ENCODE data around the gene KCTD11. TPM values are rescaled to one million over a fixed set of nuclear protein-coding genes. Genes with fewer than 3 reads are reported as not detected.

Gene KCTD11
- total and polyA plus RNA-seq, 2 experiments from 2014 or later = 2.2 to 7.7 TPM

DNA sequence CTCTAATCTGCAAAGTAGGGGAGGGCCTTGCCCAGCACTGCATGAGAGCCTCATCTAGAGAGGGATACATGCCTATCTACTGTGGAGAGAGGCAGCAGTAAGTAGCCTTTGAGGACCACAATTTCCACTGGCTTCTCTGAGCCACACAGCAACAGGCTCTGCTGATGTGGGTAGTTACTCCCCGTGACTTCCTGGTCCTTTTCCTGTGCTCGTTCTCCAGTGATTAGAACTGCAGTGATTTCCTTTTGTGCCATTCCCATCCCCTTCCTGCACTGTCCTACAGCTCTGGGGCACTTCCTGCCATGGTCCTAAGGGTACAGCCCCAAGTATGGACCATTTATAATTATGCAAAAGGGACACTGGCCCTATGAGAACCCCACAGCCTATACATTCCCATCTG, 39.3 kb downstream of the KCTD11 start:
- H3K79me2 ChIP-seq (replicated peaks; ENCODE audit: insufficient read depth) = no peaks in the 10 kb centered on the region
- H3K4me2 ChIP-seq = no peak overlapping the region
- H3K27me3 ChIP-seq (ENCODE audit: insufficient read depth) = no peaks in the 10 kb centered on the region
- DNase-seq (ENCODE audit: low spot score) (no peak), ATAC-seq (no peak)
- Mint-ChIP-seq H3K9me3 (no peaks in the 10 kb centered on the region), H3K4me3 (no peak overlapping the region; the same call in 2 of the 3 replicates), H3K27ac (no peak overlapping the region), H3K4me1 (peaks cover 25% of the 10 kb centered on the region), H3K27me3 (ENCODE audit: insufficient read depth, low read depth, poor library complexity) (peaks cover 16% of the 10 kb centered on the region), H3K36me3 (ENCODE audit: low read depth) (peaks cover 31% of the 10 kb centered on the region)
- peaks cover 12% of the 10 kb centered on the region for H4K20me1 ChIP-seq (replicated peaks; ENCODE audit: insufficient read depth)
- no peaks in the 10 kb centered on the region; the same call in 1 of the 2 replicates for H3K4me1 ChIP-seq (ENCODE audit: insufficient read depth)
- H3K4me3 ChIP-seq = no peak overlapping the region
- no peak overlapping the region for H3K27ac ChIP-seq (ENCODE audit: low read depth)
- H2AFZ ChIP-seq = no peak overlapping the region
- H3K36me3 ChIP-seq (ENCODE audit: insufficient read depth) = peaks cover 4% of the 10 kb centered on the region
- H3F3A ChIP-seq (replicated peaks; ENCODE audit: low read depth) = peaks cover 21% of the 10 kb centered on the region; the same call in 1 of the 2 replicates
- TF ChIP-seq POLR2AphosphoS5 (IDR thresholded peaks at IDR 0.05; ENCODE audit: low read depth) (no peak), STAT1 (IDR thresholded peaks at IDR 0.05; ENCODE audit: unreplicated experiment) (no peak), JUNB (IDR thresholded peaks at IDR 0.05; ENCODE audit: unreplicated experiment) (no peak), ZNF114 (CRISPR knock-in tag; IDR thresholded peaks at IDR 0.05) (no peak), EZH2phosphoT487 (IDR thresholded peaks at IDR 0.05; ENCODE audit: unreplicated experiment) (no peak), EZH2 (IDR thresholded peaks at IDR 0.05; ENCODE audit: low read depth, unreplicated experiment) (no peak), NANOG (IDR thresholded peaks at IDR 0.05; ENCODE audit: borderline replicate concordance) (no peak), CREB1 (CRISPR knock-in tag; IDR thresholded peaks at IDR 0.05; ENCODE audit: low read depth) (no peak)
- TF ChIP-seq, protein P1, sequence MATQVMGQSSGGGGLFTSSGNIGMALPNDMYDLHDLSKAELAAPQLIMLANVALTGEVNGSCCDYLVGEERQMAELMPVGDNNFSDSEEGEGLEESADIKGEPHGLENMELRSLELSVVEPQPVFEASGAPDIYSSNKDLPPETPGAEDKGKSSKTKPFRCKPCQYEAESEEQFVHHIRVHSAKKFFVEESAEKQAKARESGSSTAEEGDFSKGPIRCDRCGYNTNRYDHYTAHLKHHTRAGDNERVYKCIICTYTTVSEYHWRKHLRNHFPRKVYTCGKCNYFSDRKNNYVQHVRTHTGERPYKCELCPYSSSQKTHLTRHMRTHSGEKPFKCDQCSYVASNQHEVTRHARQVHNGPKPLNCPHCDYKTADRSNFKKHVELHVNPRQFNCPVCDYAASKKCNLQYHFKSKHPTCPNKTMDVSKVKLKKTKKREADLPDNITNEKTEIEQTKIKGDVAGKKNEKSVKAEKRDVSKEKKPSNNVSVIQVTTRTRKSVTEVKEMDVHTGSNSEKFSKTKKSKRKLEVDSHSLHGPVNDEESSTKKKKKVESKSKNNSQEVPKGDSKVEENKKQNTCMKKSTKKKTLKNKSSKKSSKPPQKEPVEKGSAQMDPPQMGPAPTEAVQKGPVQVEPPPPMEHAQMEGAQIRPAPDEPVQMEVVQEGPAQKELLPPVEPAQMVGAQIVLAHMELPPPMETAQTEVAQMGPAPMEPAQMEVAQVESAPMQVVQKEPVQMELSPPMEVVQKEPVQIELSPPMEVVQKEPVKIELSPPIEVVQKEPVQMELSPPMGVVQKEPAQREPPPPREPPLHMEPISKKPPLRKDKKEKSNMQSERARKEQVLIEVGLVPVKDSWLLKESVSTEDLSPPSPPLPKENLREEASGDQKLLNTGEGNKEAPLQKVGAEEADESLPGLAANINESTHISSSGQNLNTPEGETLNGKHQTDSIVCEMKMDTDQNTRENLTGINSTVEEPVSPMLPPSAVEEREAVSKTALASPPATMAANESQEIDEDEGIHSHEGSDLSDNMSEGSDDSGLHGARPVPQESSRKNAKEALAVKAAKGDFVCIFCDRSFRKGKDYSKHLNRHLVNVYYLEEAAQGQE (IDR thresholded peaks at IDR 0.05; ENCODE audit: unreplicated experiment) = no peak
- TF ChIP-seq, protein P2, sequence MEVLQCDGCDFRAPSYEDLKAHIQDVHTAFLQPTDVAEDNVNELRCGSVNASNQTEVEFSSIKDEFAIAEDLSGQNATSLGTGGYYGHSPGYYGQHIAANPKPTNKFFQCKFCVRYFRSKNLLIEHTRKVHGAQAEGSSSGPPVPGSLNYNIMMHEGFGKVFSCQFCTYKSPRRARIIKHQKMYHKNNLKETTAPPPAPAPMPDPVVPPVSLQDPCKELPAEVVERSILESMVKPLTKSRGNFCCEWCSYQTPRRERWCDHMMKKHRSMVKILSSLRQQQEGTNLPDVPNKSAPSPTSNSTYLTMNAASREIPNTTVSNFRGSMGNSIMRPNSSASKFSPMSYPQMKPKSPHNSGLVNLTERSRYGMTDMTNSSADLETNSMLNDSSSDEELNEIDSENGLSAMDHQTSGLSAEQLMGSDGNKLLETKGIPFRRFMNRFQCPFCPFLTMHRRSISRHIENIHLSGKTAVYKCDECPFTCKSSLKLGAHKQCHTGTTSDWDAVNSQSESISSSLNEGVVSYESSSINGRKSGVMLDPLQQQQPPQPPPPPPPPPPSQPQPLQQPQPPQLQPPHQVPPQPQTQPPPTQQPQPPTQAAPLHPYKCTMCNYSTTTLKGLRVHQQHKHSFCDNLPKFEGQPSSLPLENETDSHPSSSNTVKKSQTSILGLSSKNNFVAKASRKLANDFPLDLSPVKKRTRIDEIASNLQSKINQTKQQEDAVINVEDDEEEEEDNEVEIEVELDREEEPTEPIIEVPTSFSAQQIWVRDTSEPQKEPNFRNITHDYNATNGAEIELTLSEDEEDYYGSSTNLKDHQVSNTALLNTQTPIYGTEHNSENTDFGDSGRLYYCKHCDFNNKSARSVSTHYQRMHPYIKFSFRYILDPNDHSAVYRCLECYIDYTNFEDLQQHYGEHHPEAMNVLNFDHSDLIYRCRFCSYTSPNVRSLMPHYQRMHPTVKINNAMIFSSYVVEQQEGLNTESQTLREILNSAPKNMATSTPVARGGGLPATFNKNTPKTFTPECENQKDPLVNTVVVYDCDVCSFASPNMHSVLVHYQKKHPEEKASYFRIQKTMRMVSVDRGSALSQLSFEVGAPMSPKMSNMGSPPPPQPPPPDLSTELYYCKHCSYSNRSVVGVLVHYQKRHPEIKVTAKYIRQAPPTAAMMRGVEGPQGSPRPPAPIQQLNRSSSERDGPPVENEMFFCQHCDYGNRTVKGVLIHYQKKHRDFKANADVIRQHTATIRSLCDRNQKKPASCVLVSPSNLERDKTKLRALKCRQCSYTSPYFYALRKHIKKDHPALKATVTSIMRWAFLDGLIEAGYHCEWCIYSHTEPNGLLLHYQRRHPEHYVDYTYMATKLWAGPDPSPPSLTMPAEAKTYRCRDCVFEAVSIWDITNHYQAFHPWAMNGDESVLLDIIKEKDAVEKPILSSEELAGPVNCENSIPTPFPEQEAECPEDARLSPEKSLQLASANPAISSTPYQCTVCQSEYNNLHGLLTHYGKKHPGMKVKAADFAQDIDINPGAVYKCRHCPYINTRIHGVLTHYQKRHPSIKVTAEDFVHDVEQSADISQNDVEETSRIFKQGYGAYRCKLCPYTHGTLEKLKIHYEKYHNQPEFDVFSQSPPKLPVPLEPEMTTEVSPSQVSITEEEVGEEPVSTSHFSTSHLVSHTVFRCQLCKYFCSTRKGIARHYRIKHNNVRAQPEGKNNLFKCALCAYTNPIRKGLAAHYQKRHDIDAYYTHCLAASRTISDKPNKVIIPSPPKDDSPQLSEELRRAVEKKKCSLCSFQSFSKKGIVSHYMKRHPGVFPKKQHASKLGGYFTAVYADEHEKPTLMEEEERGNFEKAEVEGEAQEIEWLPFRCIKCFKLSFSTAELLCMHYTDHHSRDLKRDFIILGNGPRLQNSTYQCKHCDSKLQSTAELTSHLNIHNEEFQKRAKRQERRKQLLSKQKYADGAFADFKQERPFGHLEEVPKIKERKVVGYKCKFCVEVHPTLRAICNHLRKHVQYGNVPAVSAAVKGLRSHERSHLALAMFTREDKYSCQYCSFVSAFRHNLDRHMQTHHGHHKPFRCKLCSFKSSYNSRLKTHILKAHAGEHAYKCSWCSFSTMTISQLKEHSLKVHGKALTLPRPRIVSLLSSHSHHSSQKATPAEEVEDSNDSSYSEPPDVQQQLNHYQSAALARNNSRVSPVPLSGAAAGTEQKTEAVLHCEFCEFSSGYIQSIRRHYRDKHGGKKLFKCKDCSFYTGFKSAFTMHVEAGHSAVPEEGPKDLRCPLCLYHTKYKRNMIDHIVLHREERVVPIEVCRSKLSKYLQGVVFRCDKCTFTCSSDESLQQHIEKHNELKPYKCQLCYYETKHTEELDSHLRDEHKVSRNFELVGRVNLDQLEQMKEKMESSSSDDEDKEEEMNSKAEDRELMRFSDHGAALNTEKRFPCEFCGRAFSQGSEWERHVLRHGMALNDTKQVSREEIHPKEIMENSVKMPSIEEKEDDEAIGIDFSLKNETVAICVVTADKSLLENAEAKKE (CRISPR knock-in tag; IDR thresholded peaks at IDR 0.05) = no peak
- no peaks in the 10 kb centered on the region for H3K9me2 ChIP-seq (ENCODE audit: insufficient read depth)
